GM18951 (cell line): ENCODE results near the gene TMEM260.

ENCODE experiments used
- POLR2A ChIP-seq: IDR thresholded peaks from 4 replicates; pipeline ENCODE4 v1.6.1; 2011; ENCODE audit warnings: mild to moderate bottlenecking; ENCODE audit not compliant: insufficient read length, insufficient read depth; ENCODE audit errors: extremely low read depth
- in situ Hi-C: fragments of 300-500 bp; cut with MboI; formaldehyde crosslinking; loops from one replicate; pipeline ENCODE4 v1.12.0; 2022; ENCODE audit warnings: low sequenced_read_pairs, mixed read lengths, inconsistent platforms; ENCODE audit not compliant: unreplicated experiment

Gene TMEM260

GRCh38 chr14:56635041-56635440 lies 55.4 kb downstream of the TMEM260 start:
- TF ChIP-seq POLR2A, result no peak
- in situ Hi-C loops, result no loop called here

DNA sequence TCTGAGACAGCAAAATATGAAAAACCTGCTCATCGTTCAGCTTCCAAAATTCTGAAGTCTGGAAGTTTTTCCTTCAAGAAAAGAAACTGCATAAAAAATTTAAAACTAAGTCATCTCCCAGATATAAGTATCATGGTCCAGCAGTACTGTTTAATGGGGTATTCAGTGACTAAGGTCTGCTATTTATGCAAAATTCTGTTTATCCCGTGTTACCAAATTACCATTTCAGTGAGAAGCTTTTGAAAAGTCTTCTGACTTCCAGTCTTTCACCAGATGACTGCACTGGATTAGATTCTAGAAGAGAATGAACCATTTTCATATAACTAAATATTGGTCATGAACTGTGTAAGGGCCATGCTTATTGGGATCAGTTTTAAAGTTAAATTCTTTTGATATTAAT lies 67.9 kb downstream of the TMEM260 start:
- in situ Hi-C loops, result no loop called here
- TF ChIP-seq POLR2A, result no peak

- in situ Hi-C loops, result no loop called here
- no peak for TF ChIP-seq POLR2A
These were observed 69.1 kb downstream of the TMEM260 start for GRCh38 chr14:56648508-56649301.

GRCh38 chr14:56649382-56649781 lies 69.8 kb downstream of the TMEM260 start:
- in situ Hi-C loops, result no loop called here

DNA sequence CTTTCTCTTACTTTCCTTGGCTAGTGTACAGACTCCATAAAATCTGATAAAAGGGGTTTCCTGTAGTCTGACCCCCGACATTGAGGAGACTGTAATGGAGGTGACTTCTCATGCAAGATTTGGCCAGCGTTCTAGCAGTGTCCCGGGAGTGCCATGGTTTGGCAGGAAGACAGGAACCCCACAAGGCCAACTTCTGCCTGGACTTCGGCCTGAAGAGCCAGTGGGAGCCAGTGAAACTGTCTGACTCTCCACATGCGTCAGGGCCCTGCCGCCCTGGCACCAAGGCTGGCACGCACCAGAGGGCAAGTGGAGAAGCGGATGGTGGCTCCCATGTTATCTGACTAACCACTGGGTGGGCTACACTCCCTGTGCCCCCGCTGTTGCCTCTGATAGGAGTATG lies 70.5 kb downstream of the TMEM260 start:
- TF ChIP-seq POLR2A, result no peak
- in situ Hi-C loops, result no loop called here

More at GRCh38 chr14:56649382-56649781, 69.8 kb downstream of the TMEM260 start:
- no peak for TF ChIP-seq POLR2A

DNA sequence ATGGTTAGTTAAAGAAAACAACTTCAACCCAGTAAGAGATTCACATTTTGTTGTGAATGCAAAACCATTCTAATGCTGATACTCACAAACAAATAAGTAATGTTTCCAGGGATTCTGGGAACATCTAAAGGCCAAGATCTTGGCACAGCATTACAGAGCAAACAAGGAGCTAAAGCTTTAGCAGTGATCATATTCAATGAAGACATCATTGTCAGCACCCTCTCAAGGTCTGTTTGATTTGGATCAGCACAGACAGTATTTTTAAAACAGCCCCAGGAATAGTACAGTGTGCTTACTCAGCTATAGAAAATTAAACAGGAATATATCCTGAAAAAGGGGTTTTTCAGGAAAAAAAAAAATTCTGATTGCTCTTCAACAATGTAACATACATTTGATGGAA lies 71.4 kb downstream of the TMEM260 start:
- in situ Hi-C loops, result no loop called here
- TF ChIP-seq POLR2A, result no peak

DNA sequence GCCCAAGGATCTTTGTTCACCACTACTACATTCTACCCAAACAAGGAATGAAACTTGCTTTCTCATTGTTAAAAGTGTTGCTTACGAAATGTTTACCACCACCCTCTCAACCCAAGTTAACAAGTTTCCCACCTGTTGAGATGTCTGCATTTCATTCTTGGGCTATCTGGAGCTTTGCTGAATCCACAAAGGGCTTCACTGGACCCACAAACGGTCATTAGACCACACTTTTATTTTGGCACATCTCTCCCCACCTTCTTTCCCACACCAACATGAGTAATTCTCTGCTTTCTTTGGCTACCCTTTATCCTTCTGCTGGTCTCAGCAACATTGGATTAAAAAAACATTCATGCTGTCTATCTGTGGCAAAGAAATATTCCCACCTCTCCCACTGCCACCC lies 78.0 kb downstream of the TMEM260 start:
- in situ Hi-C loops, result no loop called here
- TF ChIP-seq POLR2A, result no peak

DNA sequence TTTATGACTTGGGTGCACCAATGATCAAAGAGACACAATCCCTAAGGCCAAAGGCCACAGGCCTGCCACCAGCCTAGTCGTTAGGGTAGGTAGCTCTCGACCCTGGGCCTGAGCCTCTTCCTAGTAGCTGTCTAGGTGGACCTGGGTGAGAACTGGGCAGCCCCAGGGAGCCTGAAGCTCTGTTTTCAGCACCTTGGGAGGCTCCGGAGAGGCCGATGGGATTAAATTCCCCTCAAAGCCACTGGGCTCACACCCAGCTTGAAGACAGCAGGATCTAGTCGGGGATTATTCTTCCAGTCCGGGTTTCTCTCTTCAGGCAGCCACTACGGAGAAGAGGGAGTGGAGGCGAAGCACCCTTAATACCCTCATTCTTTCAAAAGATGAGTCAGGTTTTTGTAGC lies 79.8 kb downstream of the TMEM260 start:
- TF ChIP-seq POLR2A, result no peak
- in situ Hi-C loops, result no loop called here

- no peak for TF ChIP-seq POLR2A
These were observed 80.5 kb downstream of the TMEM260 start for GRCh38 chr14:56659964-56660551.

DNA sequence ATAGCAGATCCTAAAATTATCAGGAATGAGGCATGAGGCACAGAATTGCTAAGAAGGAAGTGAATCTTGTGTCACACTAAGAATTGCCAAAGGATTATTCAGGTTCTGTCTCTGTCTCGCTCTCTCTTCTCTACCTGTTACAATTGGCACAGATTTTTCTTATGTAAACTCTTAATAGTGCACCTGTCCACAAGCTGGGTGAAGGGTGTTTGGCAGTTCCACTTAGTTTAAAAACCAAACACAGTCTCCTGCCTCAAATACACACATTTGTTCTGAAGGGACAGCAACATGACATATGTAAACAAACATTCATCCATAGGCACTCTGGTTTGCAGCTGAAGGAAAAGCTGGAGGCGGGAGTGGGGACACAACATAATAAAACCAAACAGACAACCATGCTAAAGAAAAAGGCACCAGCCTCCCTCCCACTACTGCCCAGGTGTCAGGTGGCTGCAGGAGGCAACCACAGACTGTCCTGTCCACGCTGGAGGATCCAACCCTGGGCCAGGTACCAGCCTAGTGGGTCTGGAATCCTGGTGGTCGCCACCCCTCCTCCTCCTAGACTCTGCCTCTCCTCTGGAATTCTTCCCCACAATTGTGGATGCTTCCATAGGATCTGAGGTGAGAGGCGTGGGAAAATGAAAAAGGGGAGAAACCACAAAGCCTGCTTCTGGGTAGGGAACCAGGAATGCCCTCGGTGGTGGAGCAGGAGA lies 81.2 kb downstream of the TMEM260 start:
- TF ChIP-seq POLR2A, result no peak
- in situ Hi-C loops, result no loop called here

More at GRCh38 chr14:56659964-56660551, 80.5 kb downstream of the TMEM260 start:
- in situ Hi-C loops, result no loop called here

- TF ChIP-seq POLR2A, result no peak
- in situ Hi-C loops, result no loop called here
These were observed 81.9 kb downstream of the TMEM260 start for GRCh38 chr14:56661478-56661877.

GRCh38 chr14:56664811-56665421 lies 85.3 kb downstream of the TMEM260 start:
- in situ Hi-C loops, result no loop called here

DNA sequence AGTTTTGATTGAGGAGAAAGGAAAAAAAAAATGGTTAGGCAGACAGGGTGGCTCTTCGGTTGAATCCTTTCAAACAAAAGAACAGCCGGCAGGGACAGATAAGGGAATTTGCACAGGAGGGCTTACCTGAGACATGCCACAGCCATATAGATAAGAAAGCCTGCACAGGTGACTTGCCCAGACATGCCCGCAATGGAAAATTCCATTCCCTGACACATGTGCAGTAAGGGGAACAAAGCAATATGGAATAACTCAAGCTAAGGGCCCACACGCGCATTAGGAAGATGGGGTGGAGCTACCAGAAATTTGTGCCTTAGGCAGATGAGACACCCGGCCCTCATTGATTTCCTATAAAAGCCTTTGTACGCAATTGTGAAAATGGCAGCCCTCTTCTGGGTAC lies 86.7 kb downstream of the TMEM260 start:
- no peak for TF ChIP-seq POLR2A
- in situ Hi-C loops, result no loop called here

More at GRCh38 chr14:56664811-56665421, 85.3 kb downstream of the TMEM260 start:
- TF ChIP-seq POLR2A, result no peak
